Measurements from ENCODE around the gene HCN2. TPM values are rescaled to one million over a fixed set of nuclear protein-coding genes. Genes with fewer than 3 reads are reported as not detected.
A peak's percentile ranks its signal among the peaks of the same experiment; 100 is the strongest.
"Not testable (repeated sequence)": the region's sequence is repeated elsewhere in the genome, so short reads cannot be mapped to it uniquely, and the experiment has no call there.

HCN2 gene
- total RNA-seq, 1 donor from 2014 or later, result 0.55 TPM

DNA sequence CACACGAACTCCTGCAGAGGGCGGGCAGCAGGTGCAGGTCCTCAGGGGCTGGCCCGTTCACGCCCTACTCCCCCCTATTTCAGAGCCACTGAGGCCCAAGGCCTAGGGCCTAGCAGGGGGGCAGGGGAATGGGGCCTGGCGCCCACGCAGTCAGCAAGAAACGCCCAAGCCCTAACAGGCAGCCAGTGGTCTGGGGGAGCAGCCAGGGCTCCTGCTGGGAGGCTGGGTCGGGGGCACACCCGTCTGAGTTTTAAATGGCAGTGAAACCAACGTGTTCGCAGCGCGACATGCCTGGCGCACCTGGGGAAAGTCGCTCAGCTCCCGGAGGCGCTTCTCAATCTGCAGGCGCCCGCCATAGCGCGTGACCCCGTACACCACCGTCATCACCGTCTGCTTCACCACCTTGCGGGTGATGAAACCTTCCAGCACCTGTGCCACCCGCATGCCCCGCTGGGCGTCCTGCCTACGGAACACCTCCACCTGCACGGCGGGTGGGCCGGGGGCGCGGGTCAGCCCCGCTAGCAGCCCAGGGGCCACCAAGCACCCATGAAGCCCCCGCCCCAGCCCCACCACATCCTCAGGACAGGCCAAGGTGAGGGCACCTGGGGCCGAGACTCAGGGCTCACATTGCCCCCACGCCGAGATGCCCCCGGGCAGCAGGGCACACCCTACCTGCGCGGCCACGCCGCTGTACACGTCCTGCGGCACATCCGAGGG lies 29.8 kb downstream of the HCN2 start:
- no peak for DNase-seq (ENCODE audit: low read depth)

DNA sequence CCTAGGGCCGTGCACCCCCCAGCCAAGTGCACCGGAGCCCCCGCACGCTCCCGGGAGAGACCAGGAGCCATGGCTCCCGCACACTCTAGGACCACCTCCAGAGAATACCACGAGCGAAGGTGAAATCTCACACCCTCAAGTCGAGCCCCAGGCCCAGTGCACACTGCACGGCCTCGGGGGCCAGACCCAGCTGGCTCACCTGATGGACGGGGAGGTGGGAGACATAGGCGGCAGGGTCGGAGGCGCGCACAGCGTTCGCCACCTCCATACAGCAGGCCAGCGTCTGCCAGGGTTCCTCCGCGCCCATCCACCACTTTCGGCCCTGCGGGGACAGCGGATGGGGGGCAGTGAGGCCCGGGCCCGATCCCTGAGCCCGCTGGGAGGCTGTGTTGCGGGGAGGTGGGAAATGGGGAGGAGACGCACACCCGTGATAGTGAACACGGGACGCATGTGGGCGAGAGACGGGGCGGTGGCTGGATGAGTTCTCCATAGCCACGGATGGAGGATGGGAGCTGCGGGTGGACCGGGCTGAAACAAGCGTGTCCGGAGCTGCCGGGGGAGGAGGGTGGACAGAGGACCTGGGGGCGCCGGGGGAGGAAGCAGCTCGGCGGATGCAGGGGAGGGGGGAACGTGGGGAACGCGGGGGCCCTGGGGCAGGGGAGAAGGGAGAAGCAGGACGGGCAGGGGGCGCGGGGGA lies 30.6 kb downstream of the HCN2 start:
- no peak for DNase-seq (ENCODE audit: low read depth)

DNA sequence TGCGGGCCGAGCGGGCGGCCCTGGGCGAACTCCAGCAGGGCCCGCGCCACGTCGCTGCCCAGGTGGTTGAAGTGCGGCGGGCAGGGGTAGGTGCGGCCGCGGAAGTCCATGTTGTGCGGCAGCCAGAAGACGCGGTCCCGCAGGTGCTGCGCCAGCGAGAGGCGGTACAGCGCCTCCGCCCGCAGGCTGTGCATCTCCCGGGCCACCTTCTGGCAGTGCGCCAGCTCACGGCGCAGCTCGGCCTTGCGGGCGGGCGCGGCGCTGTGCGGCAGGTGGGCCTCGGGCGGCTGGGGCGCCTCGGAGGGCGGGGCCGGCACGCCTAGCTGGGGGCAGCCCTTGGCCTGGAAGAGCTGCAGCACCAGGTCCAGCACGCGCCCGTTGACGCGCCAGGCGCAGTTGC lies 31.5 kb downstream of the HCN2 start:
- not testable (repeated sequence) for DNase-seq (ENCODE audit: low read depth)

DNA sequence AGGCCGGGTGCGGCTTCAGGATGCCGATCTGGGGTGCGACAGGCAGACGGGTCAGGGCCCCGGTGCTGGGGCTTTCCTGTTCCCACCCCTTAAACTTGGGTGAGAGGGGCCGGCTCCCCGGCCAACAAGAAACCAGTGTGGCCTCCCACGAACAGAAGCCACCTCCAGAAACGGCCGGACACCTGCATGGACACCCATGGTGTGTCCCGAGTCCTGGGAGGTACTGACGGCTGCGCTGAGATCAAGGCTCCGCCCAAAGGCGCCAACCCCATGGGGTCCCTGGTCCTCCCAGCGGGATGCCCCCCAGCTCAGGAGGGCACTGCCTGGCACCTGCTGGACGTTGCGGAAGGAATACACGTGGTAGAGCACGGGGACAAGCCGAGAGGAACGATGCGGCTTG lies 32.1 kb downstream of the HCN2 start:
- no peak for DNase-seq (ENCODE audit: low read depth)

DNA sequence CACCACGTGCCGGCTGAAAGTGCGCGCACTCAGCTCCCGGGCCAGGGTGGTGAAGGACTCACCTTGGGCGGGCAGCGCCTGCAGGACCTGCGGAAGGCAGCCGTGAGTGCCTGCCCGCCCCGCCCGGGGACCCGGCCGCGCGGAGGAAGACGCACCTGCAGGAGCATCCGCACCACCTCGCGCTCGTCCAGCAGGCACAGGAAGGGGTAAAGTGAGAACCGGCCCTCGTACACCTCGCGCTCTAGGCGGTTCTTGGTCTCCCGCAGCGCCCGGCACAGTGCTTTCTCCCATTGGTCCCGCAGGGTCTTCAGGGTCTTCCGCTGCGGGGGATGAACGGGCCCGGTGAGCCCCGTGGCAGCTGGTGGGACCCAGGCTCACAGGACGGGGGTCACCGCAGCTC lies 33.0 kb downstream of the HCN2 start:
- DNase-seq (ENCODE audit: low read depth), result no peak

DNA sequence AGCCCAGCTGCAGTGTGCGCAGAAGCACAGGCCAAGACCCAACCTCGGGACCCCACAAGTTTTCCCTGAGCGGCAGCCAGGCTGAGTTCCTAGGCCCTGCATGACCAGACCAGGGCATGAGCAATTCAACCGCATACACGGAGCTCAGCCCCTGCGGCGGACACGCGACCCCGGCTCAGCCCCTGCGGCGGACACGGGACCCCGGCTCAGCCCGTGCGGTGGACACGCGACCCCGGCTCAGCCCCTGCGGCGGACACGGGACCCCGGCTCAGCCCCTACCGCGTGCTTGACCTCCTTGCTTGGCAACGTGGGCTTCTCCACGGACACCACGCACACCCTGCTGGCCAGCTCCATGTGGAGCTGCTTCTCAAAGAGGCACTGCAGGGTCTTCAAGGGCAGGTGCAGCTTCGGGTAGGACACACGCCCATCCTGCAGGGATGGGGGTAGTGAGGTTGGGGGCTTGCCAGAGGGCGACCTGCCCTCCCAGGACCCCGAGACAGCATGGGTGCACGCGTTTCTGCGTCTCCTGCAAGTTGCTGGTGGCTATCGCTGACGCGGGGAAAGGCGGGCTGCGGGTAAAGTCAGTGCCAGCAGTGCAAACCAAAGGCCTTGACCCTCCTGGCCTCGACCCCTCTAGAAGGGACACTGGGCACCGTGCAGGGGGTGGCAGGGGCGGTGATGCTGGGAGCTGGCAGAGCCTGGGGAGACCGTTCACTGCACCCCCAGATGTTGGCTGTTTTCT lies 33.7 kb downstream of the HCN2 start:
- DNase-seq (ENCODE audit: low read depth), result no peak

DNA sequence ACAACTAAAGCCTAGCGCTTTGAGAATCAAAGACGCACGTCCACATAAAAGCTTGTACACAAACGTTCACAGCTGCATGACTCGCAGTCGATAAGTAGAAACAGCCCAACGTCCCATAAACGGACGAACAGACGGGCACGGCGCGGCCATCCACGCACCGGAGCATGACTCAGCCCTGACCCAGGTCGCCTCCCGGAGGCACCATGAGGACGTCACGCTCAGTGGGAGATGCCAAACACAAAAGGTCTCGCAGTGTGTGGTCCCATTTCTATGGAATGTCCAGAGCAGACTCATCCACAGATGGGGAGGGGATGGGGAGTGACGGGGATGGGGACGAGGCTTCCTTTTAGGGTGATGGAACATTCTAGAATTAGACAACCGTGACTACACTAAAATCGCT lies 34.3 kb downstream of the HCN2 start:
- DNase-seq (ENCODE audit: low read depth), result peak; percentile 14

DNA sequence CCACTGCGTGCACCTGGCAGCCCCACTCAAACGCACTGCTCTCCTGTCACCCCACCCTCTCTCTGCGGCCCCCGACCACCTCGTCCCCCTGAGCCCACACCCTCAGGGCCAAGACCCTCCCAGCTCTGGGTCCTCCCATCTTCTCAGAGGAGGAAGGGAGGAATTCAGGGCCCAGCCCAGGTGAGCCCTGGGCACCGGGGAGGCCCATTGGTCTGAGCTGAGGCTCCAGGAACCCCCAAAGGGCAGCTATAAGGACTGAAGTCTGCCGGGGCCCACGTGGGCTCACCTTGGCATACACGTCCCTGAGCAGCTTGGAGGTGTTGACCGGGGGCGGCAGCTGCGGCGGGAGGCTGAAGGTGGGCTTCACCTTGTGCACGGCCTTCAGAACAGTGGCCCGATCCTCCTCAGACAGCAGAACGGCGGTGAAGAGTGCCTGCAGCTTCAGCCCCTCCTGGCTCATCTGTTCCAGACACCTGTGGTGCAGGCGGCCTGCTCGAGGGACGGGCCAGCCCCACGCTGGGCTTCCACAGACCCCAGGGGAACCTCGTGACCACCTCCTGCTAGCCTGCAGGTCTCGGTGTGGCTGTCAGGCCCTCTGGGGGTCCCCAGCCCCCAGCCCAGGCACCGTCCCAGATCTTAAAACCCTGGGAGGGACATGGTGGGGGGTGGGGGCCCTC lies 34.9 kb downstream of the HCN2 start:
- no peak for DNase-seq (ENCODE audit: low read depth)

DNA sequence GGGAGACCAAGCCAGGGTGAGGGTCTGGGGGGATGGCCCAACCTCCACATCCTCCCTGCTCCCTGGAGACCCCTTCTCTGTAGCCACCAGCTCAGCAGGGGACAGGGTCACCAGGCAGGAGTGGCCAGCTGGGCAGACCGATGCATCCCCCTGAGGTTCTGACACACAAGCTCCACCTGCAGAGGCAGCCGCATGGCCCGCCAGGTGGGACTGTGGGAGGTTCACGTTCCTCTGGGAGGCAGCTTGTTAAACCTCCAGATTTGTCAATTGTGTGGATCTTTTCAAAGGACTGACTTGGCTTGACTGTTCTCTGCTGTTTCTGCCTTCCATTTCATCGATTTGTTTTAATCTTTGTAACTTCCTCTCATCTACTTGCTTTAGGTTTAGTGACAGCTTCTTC lies 35.6 kb downstream of the HCN2 start:
- DNase-seq (ENCODE audit: low read depth), result no peak

DNA sequence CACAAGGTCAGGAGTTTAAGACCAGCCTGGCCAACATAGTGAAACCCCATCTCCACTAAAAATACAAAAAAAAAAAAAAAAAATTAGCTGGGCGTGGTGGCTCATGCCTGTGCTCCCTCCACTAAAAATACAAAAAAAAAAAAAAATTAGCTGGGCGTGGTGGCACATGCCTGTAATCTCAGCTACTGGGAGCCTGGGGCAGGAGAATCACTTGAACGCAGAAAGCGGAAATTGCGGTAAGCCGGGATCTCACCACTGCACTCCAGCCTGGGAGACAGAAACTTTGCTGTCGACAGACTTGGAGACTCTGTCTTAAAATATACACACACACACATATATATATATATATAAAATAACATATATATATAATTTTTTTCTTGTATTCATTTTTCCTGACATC lies 36.9 kb downstream of the HCN2 start:
- not testable (repeated sequence) for DNase-seq (ENCODE audit: low read depth)

DNA sequence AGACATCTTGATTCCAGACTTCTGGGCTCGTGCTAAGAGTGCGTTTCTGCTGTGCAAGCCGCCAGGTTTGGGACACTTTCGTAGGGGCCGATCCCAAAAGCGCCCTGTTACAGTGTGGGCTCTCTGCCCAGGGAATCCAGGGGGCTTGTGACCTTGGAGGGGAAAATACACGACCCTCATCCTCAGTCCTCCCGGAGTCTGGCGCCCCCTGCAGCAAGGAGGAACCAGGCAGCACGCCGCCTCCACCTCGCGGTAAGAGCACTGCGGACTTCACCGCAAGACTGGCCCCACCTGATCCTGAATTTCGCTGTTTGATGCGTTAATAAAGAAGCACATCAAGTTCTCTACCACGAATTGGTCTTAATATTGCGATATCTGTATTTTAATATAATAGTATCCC lies 38.5 kb downstream of the HCN2 start:
- no peak for DNase-seq (ENCODE audit: low read depth)

DNA sequence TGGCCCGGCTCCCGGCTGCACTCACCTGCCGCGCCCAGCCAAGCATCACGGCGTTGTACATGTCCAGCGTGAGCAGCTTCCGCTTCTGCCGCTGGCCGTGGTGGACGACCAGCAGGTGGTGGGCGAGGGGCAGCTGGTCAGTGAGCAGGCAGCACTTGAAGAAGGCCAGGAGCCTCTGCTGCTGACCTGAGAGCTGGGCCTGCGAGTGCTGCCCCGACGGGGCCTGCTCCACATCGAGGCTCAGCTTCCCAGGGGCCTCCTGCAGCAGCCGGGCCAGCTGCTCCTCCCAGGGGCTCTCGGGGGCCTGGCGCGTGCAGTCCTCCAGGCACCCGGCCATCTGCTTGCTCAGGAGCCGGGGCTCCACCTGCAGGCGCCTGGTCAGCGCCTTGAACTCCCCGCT lies 39.8 kb downstream of the HCN2 start:
- DNase-seq (ENCODE audit: low read depth), result not testable (repeated sequence)

DNA sequence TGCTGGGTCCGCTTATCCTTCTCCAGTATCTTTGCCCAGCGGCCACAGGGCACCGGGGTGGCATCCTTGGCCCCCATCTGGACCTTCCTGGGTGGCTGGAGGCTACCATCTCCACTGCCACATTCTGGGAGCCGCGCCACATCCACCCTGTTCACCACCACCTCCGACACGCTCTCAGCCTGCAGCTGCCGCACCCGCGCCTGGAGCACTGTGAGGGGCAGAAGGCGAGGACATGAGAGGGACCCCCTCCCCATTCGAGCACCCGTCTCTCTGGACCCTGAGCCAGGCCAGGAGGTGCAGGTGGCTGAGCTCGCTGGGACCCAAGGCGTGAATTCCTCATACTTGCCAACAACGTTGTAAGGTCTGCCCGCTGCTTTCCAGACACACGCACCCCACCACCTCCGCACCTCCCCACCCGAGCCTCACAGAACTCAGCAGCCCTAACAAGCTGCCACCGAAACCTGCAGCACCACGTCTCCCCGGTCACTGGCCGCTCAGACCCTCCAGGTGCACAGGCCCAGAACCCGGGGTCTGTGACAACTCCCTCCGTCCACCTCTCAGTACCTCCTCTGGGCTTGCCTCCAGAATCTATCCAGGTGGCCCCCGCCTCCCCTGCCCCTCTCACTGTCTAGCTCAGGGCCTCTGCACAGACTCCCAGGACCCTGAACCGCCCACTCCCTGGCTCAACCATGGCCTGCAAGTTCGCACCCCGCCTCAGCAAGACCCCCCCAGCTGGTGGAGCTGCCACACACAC lies 40.5 kb downstream of the HCN2 start:
- no peak for DNase-seq (ENCODE audit: low read depth)

DNA sequence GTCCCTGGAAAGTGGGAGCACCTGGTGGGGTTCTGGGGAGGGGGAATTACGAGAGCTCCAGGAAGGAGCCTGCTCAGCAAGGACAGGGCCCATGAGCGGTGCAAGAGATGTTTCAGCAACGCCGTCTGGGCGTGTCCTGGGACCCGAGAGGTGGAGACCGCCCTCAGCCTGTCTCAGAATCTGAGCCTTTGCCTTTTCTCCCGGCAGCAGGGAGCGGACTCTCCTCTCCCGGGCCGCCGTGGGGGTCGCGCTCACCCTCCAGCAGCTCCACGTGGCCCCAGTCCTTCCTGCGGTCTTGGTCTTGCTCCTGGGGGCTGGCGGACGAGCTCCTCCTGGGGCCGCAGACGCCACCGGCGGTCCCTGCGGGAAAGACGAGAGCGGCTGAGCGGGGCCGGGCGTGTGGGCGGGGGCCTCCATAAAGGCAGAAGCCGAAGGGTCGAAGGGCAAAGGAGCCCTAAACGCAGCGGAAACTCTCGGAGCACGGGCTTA lies 42.9 kb downstream of the HCN2 start:
- peak; percentile 15 for DNase-seq (ENCODE audit: low read depth)

DNA sequence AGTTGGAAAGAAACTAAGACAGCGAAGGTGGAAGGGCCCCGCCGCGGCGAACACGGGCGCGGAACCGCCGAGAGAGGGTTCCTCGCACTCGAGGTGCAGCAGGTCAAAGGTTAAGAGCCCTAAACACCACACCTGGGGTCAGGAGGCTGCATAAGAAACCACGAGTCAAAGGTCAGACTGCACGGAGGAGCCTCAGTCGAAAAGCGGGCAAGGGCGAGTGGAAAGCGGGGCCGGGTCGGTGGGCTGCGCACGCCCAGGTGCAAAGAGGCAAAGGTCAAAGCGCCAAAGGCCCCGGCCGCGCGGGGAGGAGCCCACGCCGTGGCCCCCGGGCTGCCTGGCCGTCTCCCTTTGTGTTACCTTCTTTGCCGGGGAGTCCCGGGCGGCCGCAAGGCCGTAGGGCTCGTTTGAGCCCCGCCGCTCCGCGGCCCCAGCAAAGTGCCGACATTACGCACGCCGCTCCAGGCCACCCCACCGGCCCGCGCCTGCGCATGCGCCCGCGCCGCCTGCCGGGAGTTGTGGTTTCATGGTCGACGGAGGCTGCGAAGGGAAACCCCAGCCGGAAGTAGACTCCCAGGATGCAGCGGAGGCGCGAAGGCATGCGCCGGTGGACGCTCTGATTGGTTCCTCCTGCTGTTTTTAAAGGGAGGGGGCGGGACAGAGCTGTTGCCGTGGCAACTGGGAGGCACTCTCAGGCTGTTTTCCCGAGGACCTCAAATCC lies 43.5 kb downstream of the HCN2 start, which contains the start of gene POLRMT:
TSS of gene POLRMT (minus strand) at position 470 of the 718 bp plus-strand sequence. CDS start at position 445, 25 bp downstream.
- peak; percentile 96 for DNase-seq (ENCODE audit: low read depth)

DNA sequence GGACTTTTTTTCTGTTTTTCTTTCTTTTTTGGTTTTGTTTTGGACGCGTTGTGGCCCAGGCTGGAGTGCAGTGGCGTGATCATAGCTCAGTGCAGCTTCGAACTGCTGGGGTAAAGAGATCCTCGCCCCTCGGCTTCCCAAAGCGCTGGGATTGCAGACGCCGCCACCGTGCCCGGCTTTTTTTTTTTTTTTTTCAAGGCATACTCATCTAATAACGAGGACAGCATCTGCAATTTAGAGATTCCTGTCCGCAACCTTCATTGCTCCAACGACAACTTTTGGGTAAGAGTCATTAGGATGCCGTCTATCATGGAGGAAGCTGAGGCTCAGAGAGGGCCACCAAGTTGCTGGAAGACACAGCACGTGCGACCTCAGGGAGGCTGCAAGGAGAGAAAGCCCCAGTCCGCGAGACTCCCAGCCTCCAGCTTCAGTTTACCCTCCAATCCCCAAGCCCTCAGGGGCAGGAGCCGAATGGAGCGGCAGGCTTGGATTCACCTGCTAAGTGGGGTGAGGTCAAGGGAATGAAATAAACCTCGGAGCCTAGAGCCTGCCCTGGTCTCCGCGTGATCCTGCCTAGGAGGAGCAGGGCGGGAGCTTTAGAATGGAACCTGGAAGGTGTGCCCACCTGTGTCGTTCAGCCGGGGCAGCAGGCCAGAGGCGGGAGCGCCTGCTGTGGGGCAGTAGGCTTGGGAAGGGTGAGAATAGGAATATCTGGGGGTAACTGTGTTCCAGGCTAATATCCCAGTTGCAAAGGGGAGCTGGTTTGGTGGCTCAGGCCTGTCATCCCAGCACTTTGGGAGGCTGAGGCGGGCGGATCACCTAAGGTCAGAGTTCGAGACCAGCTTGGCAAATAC lies 44.3 kb downstream of the HCN2 start:
- DNase-seq (ENCODE audit: low read depth), result peak; percentile 2

DNA sequence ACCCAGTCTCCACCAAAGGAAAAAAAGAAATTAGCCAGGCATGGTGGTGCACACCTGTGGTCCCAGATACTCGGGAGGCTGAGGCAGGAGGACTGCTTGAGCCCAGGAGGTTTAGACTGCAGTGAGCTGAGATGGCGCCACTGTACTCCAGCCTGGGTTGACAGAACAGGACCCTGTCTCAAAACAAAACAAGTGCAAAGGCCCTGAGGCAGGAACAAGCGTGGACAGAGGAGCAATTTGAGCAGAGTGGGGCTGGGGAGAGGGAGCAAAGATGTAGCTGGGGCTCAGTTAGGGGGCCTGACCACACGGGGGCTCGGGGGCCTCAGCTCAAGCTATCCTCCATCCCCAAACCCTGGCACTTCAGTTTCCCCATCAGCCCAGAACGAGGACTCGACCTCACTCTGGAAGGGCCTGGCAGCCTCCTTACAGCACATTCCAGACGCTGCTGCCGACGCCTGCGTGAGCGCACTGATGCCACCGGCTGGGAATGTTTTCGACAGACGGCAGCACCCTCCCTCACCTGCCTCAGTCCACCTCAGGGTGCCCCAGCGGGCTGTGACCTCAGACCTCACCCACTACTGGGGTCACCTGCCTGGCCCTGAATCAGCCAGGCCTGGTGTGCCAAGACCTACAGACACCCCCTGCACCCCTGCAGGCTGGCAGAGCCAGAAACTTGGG lies 45.4 kb downstream of the HCN2 start:
- no peak for DNase-seq (ENCODE audit: low read depth)

DNA sequence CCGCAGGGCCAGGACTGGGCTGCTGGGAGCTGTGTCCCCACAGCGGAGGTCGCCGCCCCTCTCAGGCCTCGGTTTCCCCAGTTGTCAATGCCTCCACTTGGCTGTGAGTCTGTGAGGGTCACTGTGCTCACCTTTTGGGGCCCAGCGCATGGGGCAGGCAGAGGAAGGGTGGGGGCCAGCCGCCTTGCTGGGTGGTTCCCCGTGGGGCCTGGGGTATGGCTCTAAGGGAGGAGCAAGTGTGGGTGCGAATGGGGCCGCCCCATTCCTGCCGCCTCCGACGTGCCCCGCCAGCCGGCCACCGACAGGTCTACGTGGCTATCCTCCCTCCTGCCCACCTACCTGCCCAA lies 49.2 kb downstream of the HCN2 start:
- no peak for DNase-seq (ENCODE audit: low read depth)
